ENCODE data around the gene PNMA8A. TPM values are rescaled to one million over a fixed set of nuclear protein-coding genes. Genes with fewer than 3 reads are reported as not detected.

The PNMA8A gene
- total and polyA plus RNA-seq, 2 of the 8 experiments (the other 6 are each of a cell fraction or from before 2014, with no cell fraction given): 10.0 to 22.8 TPM

DNA sequence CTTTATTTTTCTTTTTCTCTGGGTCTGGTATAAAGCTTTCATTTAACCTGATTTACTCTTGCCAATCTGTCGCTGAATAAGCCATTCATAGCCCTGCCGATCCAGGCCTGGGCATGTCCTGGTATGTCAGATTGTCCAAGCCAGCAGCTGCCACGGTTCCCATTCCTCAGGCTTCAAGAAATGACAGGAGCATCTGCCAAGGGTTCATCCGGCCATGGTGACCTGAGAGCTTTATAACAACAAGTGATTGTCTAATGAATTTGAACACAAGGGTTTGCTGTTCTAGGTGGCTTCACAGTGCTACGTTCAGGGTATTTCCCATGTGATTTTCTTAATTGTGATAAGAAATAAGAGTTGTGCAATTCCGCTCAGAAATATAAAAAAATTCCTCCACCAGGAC lies 20.0 kb downstream of the PNMA8A start (continued):
- no peak for TF ChIP-seq GTF2F1 (IDR thresholded peaks at IDR 0.05; ENCODE audit: borderline replicate concordance, low read depth, low read length)

Data from H1 (cell line).